Inflammatory macrophage (primary cell): ENCODE measurements around the gene JCHAIN.

Experiments
- DNase-seq, 2 donors: peaks; one replicate each; pipeline ENCODE4 v3.0.0-alpha.2; 2020 to 2022

JCHAIN gene

GRCh38 chr4:70634482-70634881 is 31.8 kb downstream of the JCHAIN start:
- DNase-seq = no peak

- no peak for DNase-seq
Observed at GRCh38 chr4:70632028-70632427, 34.3 kb downstream of the JCHAIN start.

GRCh38 chr4:70630162-70630561 is 36.1 kb downstream of the JCHAIN start:
- DNase-seq = no peak

GRCh38 chr4:70629469-70630090 is 36.7 kb downstream of the JCHAIN start:
- no peak for DNase-seq

GRCh38 chr4:70628444-70628843 is 37.9 kb downstream of the JCHAIN start, which contains the start of gene ENAM:
TSS of gene ENAM (plus strand) at chr4:70628744. CDS start at chr4:70629501, 757 bp downstream.
- no peak for DNase-seq

GRCh38 chr4:70627620-70628019 is 38.7 kb downstream of the JCHAIN start:
- no peak for DNase-seq

- no peak for DNase-seq
Observed at GRCh38 chr4:70624226-70624793, 42.0 kb downstream of the JCHAIN start.

GRCh38 chr4:70623323-70623722 is 43.0 kb downstream of the JCHAIN start:
- no peak for DNase-seq

GRCh38 chr4:70619778-70620177 is 46.5 kb downstream of the JCHAIN start:
- no peak for DNase-seq

GRCh38 chr4:70619288-70619687 is 47.0 kb downstream of the JCHAIN start:
- DNase-seq = no peak

GRCh38 chr4:70614184-70614555 is 52.1 kb downstream of the JCHAIN start:
- DNase-seq = peak; percentile 19 to 63

- DNase-seq = no peak
Observed at GRCh38 chr4:70613306-70614183, 52.8 kb downstream of the JCHAIN start.

GRCh38 chr4:70608324-70608723 is 58.0 kb downstream of the JCHAIN start:
- no peak for DNase-seq

- peak; percentile 28 to 37 for DNase-seq
Observed at GRCh38 chr4:70607334-70607853, 58.9 kb downstream of the JCHAIN start.

GRCh38 chr4:70606459-70606858 is 59.8 kb downstream of the JCHAIN start:
- DNase-seq = no peak
